Measurements from ENCODE around the gene PARG.

DNA sequence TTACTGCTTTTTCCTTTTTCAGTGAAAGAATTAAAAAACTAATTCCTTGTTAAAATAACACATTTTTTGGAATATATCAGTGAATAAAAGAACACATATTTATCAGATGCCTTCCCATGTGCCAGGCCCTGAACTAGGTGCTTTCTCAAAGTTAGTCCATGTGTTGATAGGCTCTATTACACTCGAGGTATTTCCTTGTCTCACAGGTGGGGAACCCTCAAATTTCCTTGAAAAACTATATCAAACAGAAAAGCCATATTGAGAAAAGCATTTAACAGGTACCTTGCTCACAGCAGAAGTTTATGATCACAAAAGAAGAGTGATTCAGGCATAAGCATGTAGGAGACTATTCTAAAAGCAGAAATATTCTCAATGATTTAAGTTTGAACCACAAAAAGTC lies 104.1 kb downstream of the PARG start:
- TF ChIP-seq CTCF (IDR thresholded peaks at IDR 0.05; ENCODE audit: low read length), result no peak
- no peak for TF ChIP-seq EZH2phosphoT487 (IDR thresholded peaks at IDR 0.05; ENCODE audit: low read length)
- TF ChIP-seq EZH2 (optimal IDR thresholded peaks at IDR 0.05; ENCODE audit: low read depth, low read length), result no peak

Measured in MM.1S (cell line).